Keratinocyte (primary cell): ENCODE results near the gene ADI1.

Source experiments
- CTCF ChIP-seq, 3 experiments: IDR thresholded peaks in 1 of 3; conservative IDR thresholded peaks in 1 of 3; optimal IDR thresholded peaks in 1 of 3; 2 replicates in 2 of 3; 3 replicates in 1 of 3; pipeline versions ENCODE3 to v1.5.1; 2011; ENCODE audit warnings: low read length in 3 of 3, mild to moderate bottlenecking in 3 of 3, moderate library complexity in 2 of 3, control low read depth in 1 of 3, inconsistent platforms in 1 of 3; ENCODE audit not compliant: insufficient read depth in 2 of 3; ENCODE audit errors: extremely low read depth in 1 of 3
- EZH2 ChIP-seq: IDR thresholded peaks from one replicate; pipeline ENCODE4 v1.6.1; 2012; ENCODE audit warnings: inconsistent platforms, mild to moderate bottlenecking, low read length, moderate library complexity

DNA sequence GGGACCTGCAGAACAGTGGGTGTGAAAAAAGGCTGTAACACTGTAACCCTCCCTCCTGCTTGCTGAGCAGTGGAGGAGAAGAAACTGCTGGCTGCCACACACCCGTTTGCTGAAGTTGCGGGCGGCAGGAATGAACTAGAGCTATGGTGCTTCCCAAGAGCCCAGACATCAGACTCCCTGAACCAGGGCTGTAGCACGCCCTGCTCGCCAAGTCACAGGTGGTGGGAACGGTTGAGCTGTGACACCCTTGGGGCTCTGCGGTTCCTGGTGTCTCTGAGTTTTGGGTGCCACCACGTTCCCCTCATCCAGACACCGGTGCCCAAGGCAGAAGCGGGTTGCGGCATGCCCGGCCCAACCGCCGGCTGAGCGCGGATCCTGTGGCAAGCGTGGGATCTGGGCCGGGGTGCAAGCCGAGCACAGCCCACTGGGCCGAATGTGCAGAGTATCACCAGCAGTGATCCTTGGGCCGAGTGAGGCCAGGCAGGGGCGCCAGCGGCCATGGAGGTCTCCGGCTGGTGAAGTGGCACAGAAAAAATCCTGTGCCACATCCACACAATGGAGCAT is 15.0 kb upstream of the ADI1 start:
- TF ChIP-seq EZH2 (no peak), CTCF (optimal IDR thresholded peaks at IDR 0.05 in 1 of 3, IDR thresholded peaks at IDR 0.05 in 1 of 3, conservative IDR thresholded peaks at IDR 0.05 in 1 of 3; ENCODE audit: extremely low read depth in 1 of 3, insufficient read depth in 2 of 3, low read length in 3 of 3) (no peak)
